ENCODE measurements around the gene CASD1.

- no peak for TF ChIP-seq CTCF (IDR thresholded peaks at IDR 0.05)
- TF ChIP-seq POLR2A (IDR thresholded peaks at IDR 0.05) = no peak
These were observed at the start of gene CASD1 for GRCh38 chr7:94509264-94509886.

Data from lower leg skin (tissue), 3 donors.